M059J (cell line): ENCODE measurements around the gene ELK4. TPM values are rescaled to one million over a fixed set of nuclear protein-coding genes. Genes with fewer than 3 reads are reported as not detected.
A peak's percentile ranks its signal among the peaks of the same experiment; 100 is the strongest.
"Not testable (repeated sequence)": the region's sequence is repeated elsewhere in the genome, so short reads cannot be mapped to it uniquely, and the experiment has no call there.

ENCODE experiments used
- DNase-seq: peaks from one replicate; pipeline ENCODE4 v3.0.0-alpha.2; 2012; ENCODE audit warnings: low read depth
- total RNA-seq: library from RNA; depleted of rRNA; stranded (reverse); fragments of >200 nt; shearing (Covaris generic); gene quantifications from 2 replicates; pipeline ENCODE4 v1.2.3, GENCODE V29; 2014

Gene ELK4
- total RNA-seq, 1 experiment from 2014 or later = 21.1 TPM

GRCh38 chr1:205664399-205665017 lies 32.7 kb upstream of the ELK4 start:
- peak; percentile 68 for DNase-seq

- DNase-seq = no peak
Measured at GRCh38 chr1:205663286-205663936, 31.6 kb upstream of the ELK4 start.

- DNase-seq = no peak
Measured at GRCh38 chr1:205662791-205663190, 31.0 kb upstream of the ELK4 start.

- no peak for DNase-seq
Measured at GRCh38 chr1:205662135-205662738, 30.4 kb upstream of the ELK4 start.

- DNase-seq = no peak
Measured at GRCh38 chr1:205661429-205662134, 29.8 kb upstream of the ELK4 start.

- DNase-seq = no peak
Measured at GRCh38 chr1:205660361-205660760, 28.6 kb upstream of the ELK4 start.

DNA sequence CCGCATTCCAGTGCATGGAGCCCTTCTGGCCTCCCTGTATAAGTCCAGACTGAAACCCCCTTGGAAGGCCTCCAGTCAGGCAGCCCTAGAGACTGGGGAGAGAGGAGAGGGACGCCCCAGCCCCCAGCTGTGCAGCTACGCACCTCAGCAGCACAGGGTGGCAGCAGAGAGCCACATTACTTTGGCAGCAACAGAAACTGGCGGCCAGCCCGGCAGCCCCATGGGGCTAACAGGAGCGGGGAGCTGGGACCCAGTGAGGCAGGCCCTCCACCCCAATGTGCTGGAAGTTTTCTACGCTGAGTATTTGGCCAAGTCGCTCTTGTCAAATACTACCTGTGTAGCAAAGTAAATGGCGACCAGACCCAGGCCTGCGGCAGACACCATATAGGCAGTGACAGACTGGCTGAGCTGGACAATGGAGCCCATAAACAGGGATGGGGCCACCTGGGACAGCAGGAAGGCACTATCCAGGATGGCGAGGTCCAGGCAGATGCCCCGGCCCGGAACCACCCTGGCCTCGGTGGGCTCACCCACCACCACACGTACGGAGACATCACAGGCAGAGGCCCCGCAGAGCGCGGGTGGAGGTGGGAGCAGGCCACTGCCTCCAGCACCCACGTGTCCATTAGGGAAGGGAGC lies 27.3 kb upstream of the ELK4 start:
- DNase-seq = peak; percentile 58

DNA sequence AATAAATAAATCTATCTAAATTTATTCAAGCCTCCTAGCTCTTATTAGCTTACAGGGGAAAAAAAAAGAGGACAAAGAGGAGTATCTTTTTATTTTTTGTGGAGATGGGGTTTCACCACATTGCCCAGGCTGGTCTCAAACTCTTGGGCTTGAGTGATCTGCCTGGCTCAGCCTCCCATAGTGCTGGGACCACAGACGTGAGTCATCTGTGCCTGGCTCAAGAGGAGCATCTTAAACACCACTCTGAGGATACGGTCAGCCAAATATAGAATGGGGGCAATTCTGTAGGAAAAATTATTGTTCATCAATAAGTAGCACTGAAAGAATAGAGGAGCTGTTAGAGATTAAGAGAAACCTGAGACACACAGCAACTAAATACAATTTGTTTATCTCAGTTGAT lies 24.4 kb upstream of the ELK4 start:
- peak; percentile 62 for DNase-seq

DNA sequence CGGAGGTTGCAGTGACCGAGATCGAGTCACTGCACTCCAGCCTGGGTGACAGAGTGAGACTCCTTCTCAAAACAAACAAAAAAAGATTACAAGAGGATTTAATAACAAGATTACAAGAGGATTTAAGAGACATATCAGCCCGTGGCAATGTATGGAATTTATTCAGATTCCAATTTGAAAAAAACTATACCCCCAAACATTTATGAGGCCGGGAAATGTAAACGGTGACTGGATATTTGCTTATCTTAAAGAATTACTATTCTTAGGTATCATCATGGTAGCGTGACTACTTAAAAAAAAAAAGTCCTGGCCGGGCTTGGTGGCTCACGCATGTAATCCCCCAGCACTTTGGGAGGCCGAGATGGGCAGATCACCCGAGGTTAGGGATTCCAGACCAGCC lies 21.2 kb upstream of the ELK4 start:
- no peak for DNase-seq

DNA sequence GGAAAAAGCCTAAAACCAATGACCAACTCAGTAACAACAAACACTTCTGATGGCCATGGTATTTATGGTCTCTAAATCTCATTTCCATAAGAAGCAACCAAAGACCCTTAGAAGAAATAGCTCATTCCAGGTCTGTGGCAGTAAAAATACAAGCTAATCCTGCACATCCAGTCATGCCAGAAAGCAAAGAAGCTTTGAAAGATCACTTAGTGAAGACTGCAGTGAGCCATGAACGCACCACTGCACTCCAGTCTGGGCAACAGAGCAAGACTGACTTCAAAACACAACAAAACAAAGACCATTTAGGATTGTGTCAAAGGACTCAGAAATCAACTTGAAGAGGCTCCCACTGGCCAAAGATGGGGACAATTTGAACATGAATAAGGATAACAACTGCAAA lies 18.4 kb upstream of the ELK4 start:
- no peak for DNase-seq

GRCh38 chr1:205645519-205645918 lies 13.7 kb upstream of the ELK4 start:
- no peak for DNase-seq

DNA sequence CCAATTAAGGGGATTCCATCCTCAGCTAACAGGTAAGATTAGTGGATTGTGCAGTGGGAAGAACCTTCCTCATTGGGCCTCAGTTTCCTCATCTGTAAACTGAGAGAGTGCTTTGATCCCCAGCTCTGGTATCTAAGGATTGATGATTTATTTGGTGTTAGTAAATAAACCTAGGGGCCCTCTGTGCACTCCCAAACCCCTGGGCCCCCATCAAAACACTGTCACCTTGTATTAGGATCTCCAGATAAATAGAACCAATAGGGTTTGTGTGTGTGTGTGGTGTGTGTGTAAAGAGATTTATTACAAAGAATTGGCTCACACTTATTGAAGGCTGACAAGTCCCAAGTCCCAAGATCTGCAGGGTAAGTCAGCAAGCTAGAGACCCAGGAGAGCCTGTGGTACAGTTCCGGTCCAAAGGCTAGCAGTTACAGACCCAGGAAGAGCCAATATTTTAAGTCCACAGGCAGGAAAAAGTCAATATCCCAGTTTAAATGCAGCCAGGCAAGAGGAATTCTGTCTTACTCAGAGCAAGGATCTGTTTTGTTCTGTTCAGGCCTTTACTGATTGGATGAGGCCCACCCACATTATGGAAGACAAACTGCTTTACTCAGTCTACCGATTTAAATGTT lies 11.0 kb upstream of the ELK4 start:
- DNase-seq = no peak

DNA sequence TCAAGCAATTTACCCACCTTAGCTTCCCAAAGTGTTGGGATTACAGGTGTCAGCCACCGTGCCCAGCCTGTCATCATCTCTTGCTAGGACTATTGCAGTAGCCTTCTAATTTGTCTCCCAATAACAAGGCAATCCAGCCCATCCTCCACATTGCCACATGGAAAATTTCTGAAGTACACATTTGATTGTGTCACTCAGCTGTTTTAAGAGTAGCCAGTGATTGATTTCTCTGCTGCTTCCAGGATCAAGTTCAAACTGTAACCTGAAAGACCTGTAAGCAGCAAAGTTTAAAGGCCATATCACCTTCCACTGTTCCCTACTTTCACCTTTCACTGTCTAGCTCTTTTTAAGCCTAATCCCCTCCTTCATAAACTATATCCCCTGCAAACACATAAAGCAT lies 7.8 kb upstream of the ELK4 start:
- DNase-seq = no peak

DNA sequence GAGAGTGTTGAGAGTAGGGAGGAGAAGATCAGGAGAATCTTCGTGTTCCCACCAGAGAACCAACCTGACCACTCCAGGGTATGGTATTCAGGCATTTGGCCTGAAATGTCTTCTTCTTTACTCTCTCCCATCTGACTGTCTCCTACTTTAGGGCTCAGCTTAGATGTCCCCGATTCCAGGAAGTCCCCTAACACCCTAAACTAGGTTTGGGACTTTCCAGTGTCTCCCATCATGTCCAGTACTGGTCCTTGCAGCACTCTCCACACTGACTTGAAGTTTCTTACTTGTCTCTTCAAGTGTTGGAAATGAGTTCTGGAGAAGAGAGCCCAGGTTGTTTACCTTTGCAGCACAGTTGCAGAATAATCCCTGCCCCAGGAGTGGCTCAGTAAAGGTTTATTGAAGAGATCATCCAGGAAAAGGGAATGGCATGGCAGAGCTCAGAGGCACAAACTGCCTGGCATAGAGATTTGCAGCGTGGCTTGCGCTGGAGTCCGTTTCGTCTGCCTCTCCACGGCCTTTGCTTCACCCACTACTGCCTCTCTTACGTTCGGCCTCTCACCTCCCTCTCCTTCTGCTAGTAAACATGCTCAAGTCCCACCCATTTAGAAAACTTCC lies 6.2 kb upstream of the ELK4 start:
- no peak for DNase-seq

DNA sequence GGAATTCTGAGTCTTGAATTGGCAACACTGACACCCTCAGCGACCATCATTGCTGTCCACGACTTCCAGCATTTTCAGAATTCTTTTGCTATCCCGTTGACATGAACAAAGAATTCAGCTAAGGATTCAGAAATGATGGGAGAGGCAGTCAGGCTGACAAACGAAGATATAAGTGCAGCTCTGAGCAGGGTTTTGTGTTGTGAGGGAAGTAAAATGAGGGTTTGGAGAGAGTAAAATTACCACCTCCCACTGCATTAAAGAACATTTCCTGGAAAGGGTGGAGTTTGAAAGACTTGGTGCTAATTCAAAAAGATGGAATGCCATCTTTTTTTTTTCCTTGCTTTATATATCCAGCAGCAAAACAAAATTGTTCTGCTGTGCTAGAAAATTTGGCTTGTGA lies 4.9 kb upstream of the ELK4 start:
- DNase-seq = no peak

DNA sequence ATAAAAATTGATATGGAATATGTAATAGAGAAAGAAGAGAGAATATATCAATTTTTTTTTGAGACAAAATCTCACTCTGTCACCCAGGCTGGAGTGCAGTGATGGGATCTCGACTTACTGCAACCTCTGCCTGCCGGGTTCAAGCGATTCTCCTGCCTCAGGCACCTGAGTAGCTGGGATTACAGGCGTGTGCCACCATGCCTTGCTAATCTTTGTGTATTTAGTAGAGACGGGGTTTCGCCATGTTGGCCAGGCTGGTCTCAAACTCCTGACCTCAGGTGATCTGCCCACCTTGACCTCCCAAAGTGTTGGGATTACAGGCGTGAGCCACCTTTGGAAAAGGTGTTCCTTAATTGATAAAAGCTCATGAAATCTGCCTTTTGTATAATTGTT lies 4.3 kb upstream of the ELK4 start:
- not testable (repeated sequence) for DNase-seq

DNA sequence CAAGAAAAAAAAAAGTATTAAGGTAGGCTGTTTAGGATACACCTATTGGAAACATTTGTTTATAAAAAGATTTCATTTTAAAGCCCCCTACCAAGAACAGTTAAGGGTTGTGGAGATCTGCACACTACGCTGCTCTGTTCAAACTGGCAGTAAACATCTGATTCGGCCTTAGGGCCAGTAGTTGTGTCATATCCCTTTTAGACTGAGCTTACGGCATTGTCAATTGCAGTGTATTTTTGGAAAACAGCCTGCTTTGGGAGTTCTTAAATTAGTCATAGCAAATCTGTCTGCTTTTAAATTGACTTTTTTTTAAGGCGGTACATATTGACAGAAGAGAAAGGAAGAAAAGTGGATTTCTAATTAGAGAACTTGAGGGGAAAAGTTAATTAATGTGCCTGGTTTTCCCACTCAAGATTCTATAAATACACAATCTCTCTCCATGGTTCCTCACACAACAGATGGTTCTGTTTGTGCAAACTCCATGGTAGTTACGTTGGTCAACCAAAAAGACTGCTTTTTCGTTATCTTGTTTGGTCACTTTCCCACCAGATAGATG lies 1.7 kb upstream of the ELK4 start:
- DNase-seq = peak; percentile 71

DNA sequence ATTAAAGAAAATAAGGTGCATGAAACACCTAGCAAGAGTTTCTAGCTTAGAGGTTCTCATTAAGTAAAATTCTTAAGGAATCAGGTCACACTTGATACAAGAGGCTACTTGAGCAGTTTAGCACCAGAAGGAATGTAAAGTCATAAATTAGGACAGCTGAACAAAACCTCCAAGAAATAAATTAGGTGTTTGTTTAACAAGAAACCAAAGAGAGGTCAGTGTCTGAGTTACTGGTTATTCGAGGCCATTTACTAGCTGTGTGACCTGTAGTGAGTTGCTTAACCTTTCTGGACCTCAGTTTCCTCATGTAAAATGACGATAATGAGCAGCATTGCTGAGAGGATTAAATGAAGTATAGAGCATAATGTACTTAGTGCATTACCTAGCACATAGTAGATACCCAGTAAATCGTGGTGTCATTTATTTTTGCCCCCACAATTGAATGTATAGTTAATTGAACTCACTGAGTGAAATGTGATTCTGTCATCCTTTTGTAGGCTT lies 908 bp upstream of the ELK4 start:
- DNase-seq = peak; percentile 9

GRCh38 chr1:205631010-205631767 lies 622 bp downstream of the ELK4 start:
- DNase-seq = peak; percentile 92

GRCh38 chr1:205630651-205631009 lies 1.2 kb downstream of the ELK4 start:
- DNase-seq = peak; percentile 3
